ENCODE results near the gene RASIP1. TPM values are rescaled to one million over a fixed set of nuclear protein-coding genes. Genes with fewer than 3 reads are reported as not detected.

Gene RASIP1
- total RNA-seq, 3 donors from 2014 or later: 1.7 to 8.6 (median 3.2) TPM

DNA sequence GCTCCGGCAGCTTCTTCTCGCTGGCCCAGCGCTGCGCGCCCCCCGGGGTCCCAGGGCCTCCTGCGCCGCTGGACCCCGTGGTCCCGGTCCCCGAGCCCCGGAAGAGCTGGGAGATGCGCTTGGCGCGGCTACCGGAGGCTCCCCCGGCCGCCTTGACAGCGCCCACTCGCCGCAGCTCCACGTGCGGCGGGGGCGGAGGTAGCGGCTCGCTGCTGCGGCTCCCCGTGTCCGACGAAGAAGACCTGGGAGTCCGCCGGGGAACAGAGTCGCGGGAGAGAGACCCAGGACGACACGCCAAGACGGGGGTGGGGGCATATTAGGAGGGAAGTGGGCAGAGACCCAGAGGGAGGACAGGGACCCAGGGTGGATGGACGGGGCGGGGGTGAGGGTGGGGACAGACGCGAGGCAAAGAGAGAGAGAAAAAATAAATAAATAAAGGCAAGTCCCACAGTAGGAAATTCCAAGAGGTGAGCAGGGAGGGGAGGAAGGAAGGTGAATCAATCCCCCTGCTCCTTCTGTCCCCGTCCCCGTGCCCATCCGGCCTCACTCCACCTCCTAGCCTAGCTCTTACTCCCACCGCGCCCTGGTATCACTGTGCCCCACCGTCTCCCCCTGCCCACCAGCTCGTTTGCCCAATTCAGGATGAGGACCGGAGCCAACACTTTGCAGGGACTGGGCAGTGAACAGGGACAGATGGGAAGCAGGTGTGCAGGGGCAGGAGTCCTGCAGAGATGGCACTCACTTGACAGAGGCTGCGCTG, 826 bp downstream of the RASIP1 start:
- DNase-seq (peak in 1 of 3 donors; percentile 50), ATAC-seq (no peak)
- Histone ChIP-seq H3K4me1 (ENCODE audit: low read depth) (peaks cover 17% of the 10 kb centered on the region), H3K9me3 (no peaks in the 10 kb centered on the region), H3K4me3 (no peak overlapping the region), H3K36me3 (ENCODE audit: low read depth) (no peaks in the 10 kb centered on the region)
- TF ChIP-seq, protein P1, sequence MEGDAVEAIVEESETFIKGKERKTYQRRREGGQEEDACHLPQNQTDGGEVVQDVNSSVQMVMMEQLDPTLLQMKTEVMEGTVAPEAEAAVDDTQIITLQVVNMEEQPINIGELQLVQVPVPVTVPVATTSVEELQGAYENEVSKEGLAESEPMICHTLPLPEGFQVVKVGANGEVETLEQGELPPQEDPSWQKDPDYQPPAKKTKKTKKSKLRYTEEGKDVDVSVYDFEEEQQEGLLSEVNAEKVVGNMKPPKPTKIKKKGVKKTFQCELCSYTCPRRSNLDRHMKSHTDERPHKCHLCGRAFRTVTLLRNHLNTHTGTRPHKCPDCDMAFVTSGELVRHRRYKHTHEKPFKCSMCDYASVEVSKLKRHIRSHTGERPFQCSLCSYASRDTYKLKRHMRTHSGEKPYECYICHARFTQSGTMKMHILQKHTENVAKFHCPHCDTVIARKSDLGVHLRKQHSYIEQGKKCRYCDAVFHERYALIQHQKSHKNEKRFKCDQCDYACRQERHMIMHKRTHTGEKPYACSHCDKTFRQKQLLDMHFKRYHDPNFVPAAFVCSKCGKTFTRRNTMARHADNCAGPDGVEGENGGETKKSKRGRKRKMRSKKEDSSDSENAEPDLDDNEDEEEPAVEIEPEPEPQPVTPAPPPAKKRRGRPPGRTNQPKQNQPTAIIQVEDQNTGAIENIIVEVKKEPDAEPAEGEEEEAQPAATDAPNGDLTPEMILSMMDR (IDR thresholded peaks at IDR 0.05): no peak
- intact Hi-C loops (cut with DNase I, micrococcal nuclease): no loop called here

DNA sequence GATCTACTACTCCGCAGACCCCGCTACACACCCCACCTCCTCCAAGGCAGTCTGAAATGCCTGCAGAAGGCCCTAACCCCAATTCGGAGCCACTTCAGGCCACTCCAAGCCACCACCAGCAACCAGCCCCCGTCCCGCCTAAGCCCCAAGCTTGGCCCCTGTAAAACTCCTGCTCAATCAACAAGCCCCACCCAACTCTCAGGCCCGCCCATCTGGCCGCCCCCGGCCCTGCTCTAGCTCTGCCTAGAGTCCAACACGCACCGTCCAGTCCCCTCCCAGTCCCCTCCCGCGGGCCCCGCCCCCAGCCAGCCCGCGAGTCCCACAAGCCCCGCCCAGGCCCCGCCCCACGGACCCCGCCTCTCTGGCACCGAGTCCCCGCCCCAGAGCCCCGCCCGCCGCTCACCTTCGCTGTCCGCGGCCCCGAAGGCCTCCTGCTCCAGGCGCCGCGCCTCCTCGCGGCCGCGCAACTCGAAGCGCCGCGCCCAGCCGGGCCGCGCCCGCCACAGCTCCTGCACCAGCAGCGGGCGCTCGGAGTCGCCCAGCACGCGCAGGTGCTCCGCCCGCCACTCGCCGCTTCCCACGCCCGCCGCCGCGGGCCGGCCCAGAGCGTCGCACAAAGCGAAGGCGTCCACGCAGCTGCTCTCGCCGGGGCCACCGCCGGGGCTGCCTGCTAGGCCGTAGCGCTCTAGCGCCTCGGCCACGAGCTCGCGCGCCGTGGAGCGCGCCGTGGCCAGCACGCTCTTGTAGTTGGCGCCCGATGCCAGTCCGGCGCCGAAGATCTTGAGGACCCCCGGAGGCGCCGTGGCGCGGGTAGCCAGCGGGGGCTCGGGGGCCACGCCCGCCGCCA, 1.6 kb downstream of the RASIP1 start:
- DNase-seq (peak; percentile 96 to 98 (median 97)), ATAC-seq (peak; percentile 96)
- no peak overlapping the region for H3K4me3 ChIP-seq
- intact Hi-C loops (cut with DNase I, micrococcal nuclease): no loop called here
- H3K36me3 ChIP-seq (ENCODE audit: low read depth): no peaks in the 10 kb centered on the region
- TF ChIP-seq, protein P1 (IDR thresholded peaks at IDR 0.05): peak; percentile 52
- H3K4me1 ChIP-seq (ENCODE audit: low read depth): peaks cover 17% of the 10 kb centered on the region
- H3K9me3 ChIP-seq: no peaks in the 10 kb centered on the region

DNA sequence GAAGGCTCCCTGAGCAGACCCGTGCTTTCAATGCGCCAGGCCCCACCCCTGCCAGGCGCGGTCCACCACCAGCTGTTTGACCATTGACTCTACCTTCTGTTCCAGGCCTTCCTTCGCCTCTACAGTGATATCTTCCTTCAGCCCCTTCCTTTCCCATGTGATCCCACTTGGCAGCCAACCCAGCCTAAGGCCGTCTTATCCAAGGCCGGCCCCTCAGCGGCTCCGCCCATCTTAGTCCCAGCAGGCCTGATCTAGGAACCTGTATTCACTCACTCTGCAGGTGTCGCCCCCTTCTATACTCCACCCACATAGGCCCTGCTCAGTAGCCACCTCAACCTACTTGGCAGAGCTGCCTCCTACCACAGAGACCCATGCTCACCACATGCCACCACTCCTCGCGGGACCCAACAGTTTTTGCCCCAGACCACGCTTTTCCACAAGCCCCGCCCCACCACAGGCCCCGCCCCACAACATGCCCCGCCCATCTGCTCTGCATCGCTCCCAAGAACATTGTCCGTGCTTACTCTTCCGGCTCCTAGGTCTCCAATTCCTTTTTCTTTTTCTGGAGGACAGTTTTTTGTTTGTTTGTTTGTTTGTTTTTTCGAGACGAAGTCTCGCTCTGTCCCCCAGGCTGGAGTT, 2.9 kb downstream of the RASIP1 start:
- DNase-seq (no peak), ATAC-seq (no peak)
- Histone ChIP-seq H3K36me3 (ENCODE audit: low read depth) (no peaks in the 10 kb centered on the region), H3K9me3 (no peaks in the 10 kb centered on the region), H3K4me1 (ENCODE audit: low read depth) (peaks cover 17% of the 10 kb centered on the region), H3K4me3 (no peak overlapping the region)
- intact Hi-C loops (cut with DNase I, micrococcal nuclease): no loop called here
- TF ChIP-seq, protein P1 (IDR thresholded peaks at IDR 0.05): no peak

DNA sequence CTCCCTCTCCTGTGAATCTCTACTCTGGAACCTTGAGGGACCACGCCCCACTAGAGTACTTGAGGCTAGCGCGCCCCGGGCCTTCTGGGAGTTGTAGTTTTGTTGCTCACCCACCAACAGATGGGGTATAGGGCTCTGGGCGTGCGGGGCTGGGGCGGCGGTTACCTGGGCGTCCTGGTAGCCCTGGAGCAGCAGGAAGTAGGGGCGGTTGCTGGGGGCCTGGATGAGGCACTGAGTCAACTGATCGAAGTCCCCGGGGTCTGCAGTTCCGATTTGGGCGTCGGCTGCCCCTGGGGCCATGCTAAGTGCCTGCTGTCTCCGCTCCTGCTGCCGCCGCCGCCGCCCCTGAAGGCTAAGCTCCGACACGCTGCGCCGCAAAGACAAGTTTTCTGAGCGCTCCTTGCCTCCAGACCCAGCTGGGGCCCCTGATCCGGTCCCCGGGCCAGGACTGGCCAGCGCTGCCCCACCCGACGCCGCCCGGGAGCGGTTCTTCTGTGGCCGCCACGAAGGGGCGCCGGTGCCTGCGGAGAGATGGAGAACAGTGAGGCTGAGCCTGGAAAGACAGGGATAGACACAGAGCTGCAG, 5.3 kb downstream of the RASIP1 start:
- no peaks in the 10 kb centered on the region for H3K36me3 ChIP-seq (ENCODE audit: low read depth)
- TF ChIP-seq, protein P1 (IDR thresholded peaks at IDR 0.05): no peak
- no peak overlapping the region for H3K4me3 ChIP-seq
- ATAC-seq (no peak), DNase-seq (peak in 2 of 3 donors; percentile 55 to 60)
- intact Hi-C loops (cut with DNase I, micrococcal nuclease): no loop called here
- H3K9me3 ChIP-seq: no peaks in the 10 kb centered on the region
- peaks cover 11% of the 10 kb centered on the region for H3K4me1 ChIP-seq (ENCODE audit: low read depth)

DNA sequence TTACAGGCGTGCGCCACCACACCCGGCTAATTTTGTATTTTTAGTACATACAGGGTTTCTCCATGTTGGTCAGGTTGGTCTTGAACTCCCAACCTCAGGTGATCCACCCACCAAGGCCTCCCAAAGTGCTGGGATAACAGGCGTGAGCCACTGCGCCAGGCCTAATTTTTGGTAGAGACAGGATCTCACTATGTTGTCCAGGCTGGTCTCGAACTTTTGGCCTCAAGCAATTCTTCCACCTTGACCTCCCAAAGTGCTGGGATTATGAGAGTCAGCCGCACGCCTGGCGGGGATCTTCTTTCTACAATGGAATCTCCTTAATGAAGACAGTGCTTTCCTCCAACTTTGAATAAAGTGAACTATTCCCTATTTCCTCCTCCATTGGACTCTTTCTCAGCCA, 5.8 kb downstream of the RASIP1 start:
- intact Hi-C loops (cut with DNase I, micrococcal nuclease): no loop called here
- TF ChIP-seq, protein P1 (IDR thresholded peaks at IDR 0.05): no peak

More for the DNA sequence above, 5.8 kb downstream of the RASIP1 start:
- no peak overlapping the region for H3K4me3 ChIP-seq
- ATAC-seq (no peak), DNase-seq (no peak)
- no peaks in the 10 kb centered on the region for H3K9me3 ChIP-seq
- peaks cover 11% of the 10 kb centered on the region for H3K4me1 ChIP-seq (ENCODE audit: low read depth)
- H3K36me3 ChIP-seq (ENCODE audit: low read depth): no peaks in the 10 kb centered on the region

All from mucosa of descending colon (tissue), 3 donors.